H9 (cell line): ENCODE data around the gene SLC24A4. TPM values are rescaled to one million over a fixed set of nuclear protein-coding genes. Genes with fewer than 3 reads are reported as not detected.

Experiments used
- DNase-seq: peaks from one replicate; pipeline ENCODE4 v3.0.0-alpha.2; 2017
- H2AFZ ChIP-seq: one replicate; pipeline ENCODE4 v1.6.1; 2013; ENCODE audit warnings: mild to moderate bottlenecking, low read length, control low read depth, moderate library complexity
- H2AK5ac ChIP-seq: 2 replicates; pipeline ENCODE4 v1.6.1; 2013; ENCODE audit warnings: low read length, control low read depth, mixed read lengths; ENCODE audit not compliant: insufficient read length
- H2BK120ac ChIP-seq: one replicate; pipeline ENCODE4 v1.6.1; 2013; ENCODE audit warnings: low read depth, mild to moderate bottlenecking, low read length, control low read depth, inconsistent platforms; ENCODE audit not compliant: poor library complexity, severe bottlenecking
- H2BK12ac ChIP-seq: 2 replicates; pipeline ENCODE4 v1.6.1; 2013; ENCODE audit warnings: low read length, control low read depth, mixed read lengths, low read depth; ENCODE audit not compliant: insufficient read length
- H2BK15ac ChIP-seq: 2 replicates; pipeline ENCODE4 v1.6.1; 2013; ENCODE audit warnings: low read depth, low read length, control low read depth
- H2BK20ac ChIP-seq: one replicate; pipeline ENCODE4 v1.6.1; 2013; ENCODE audit warnings: low read depth, mild to moderate bottlenecking, low read length, control low read depth, inconsistent platforms; ENCODE audit not compliant: poor library complexity, severe bottlenecking
- H2BK5ac ChIP-seq: 2 replicates; pipeline ENCODE4 v1.6.1; 2013; ENCODE audit warnings: low read length, control low read depth, mixed read lengths; ENCODE audit not compliant: insufficient read length
- H3K14ac ChIP-seq: 2 replicates; pipeline ENCODE4 v1.6.1; 2013; ENCODE audit warnings: low read length, control low read depth; ENCODE audit not compliant: insufficient read depth
- H3K18ac ChIP-seq: 2 replicates; pipeline ENCODE4 v1.6.1; 2013; ENCODE audit warnings: low read depth, mild to moderate bottlenecking, mixed read lengths, low read length, control low read depth; ENCODE audit not compliant: insufficient read length
- H3K23ac ChIP-seq: 2 replicates; pipeline ENCODE4 v1.6.1; 2013; ENCODE audit warnings: low read length, control low read depth, mixed read lengths, low read depth; ENCODE audit not compliant: insufficient read length
- H3K23me2 ChIP-seq: 2 replicates; pipeline ENCODE4 v1.6.1; 2013; ENCODE audit warnings: low read depth, mild to moderate bottlenecking, mixed read lengths, low read length, control low read depth; ENCODE audit not compliant: insufficient read length, poor library complexity, severe bottlenecking
- H3K27ac ChIP-seq: 2 replicates; pipeline ENCODE4 v1.5.1; 2013; ENCODE audit warnings: low read length, control low read depth, mixed read lengths, low read depth; ENCODE audit not compliant: insufficient read length
- H3K27me3 ChIP-seq: 2 replicates; pipeline ENCODE4 v1.6.1; 2013; ENCODE audit warnings: low read length, control low read depth, inconsistent platforms; ENCODE audit not compliant: insufficient read depth
- H3K4ac ChIP-seq: 2 replicates; pipeline ENCODE4 v1.6.1; 2013; ENCODE audit warnings: low read depth, mild to moderate bottlenecking, control low read depth, inconsistent platforms, low read length, moderate library complexity
- H3K4me1 ChIP-seq: 2 replicates; pipeline ENCODE4 v1.6.1; 2013; ENCODE audit warnings: low read length, control low read depth, inconsistent platforms; ENCODE audit not compliant: insufficient read depth
- H3K4me2 ChIP-seq: 2 replicates; pipeline ENCODE4 v1.6.1; 2013; ENCODE audit warnings: low read length, control low read depth, mixed read lengths; ENCODE audit not compliant: insufficient read length, insufficient read depth
- H3K56ac ChIP-seq: 2 replicates; pipeline ENCODE4 v1.6.1; 2013; ENCODE audit warnings: low read depth, mild to moderate bottlenecking, mixed read lengths, low read length, control low read depth; ENCODE audit not compliant: insufficient read length
- H3K79me1 ChIP-seq: 2 replicates; pipeline ENCODE4 v1.6.1; 2013; ENCODE audit warnings: low read depth, mild to moderate bottlenecking, moderate library complexity, low read length, control low read depth, inconsistent platforms; ENCODE audit not compliant: insufficient read depth, poor library complexity, severe bottlenecking
- H3K79me2 ChIP-seq: 2 replicates; pipeline ENCODE4 v1.6.1; 2013; ENCODE audit warnings: low read length, control low read depth, inconsistent platforms; ENCODE audit not compliant: insufficient read depth
- H3K9ac ChIP-seq: 2 replicates; pipeline ENCODE4 v1.6.1; 2013; ENCODE audit warnings: low read length, control low read depth, mixed read lengths; ENCODE audit not compliant: insufficient read length; ENCODE audit errors: extremely low read depth
- H3K9me3 ChIP-seq: one replicate; pipeline ENCODE4 v1.6.1; 2013; ENCODE audit warnings: low read depth, low read length, inconsistent platforms; ENCODE audit not compliant: control insufficient read depth
- H3T11ph ChIP-seq: one replicate; pipeline ENCODE4 v1.6.1; 2013; ENCODE audit warnings: mild to moderate bottlenecking, low read length, control low read depth, inconsistent platforms
- H4K20me1 ChIP-seq: one replicate; pipeline ENCODE4 v1.6.1; 2013; ENCODE audit not compliant: control insufficient read depth, insufficient read length, insufficient read depth
- H4K5ac ChIP-seq: 2 replicates; pipeline ENCODE4 v1.6.1; 2013; ENCODE audit warnings: low read depth, mild to moderate bottlenecking, mixed read lengths, low read length, control low read depth; ENCODE audit not compliant: insufficient read length
- H4K8ac ChIP-seq: replicated peaks from 2 replicates; pipeline ENCODE4 v1.6.1; 2013; ENCODE audit warnings: low read length, control low read depth, mixed read lengths, low read depth; ENCODE audit not compliant: insufficient read length
- H4K91ac ChIP-seq: 2 replicates; pipeline ENCODE4 v1.6.1; 2013; ENCODE audit warnings: low read depth, mild to moderate bottlenecking, moderate library complexity, mixed read lengths, low read length, control low read depth; ENCODE audit not compliant: insufficient read length
- H3K27ac Mint-ChIP-seq, 3 experiments: 2 replicates in 2 of 3; 3 replicates in 1 of 3; pipeline ENCODE4 v1.8.0; 2020 to 2021; ENCODE audit warnings: mixed read lengths in 3 of 3, mild to moderate bottlenecking in 1 of 3, moderate library complexity in 1 of 3
- H3K27me3 Mint-ChIP-seq: 2 replicates; pipeline ENCODE4 v1.8.0; 2021; ENCODE audit warnings: low read depth, mild to moderate bottlenecking, moderate library complexity, mixed read lengths
- H3K36me3 Mint-ChIP-seq, 3 experiments: 2 replicates in 2 of 3; 3 replicates in 1 of 3; pipeline ENCODE4 v1.8.0; 2020 to 2021; ENCODE audit warnings: low read depth in 3 of 3, mixed read lengths in 3 of 3; ENCODE audit not compliant: insufficient read depth in 1 of 3
- H3K4me1 Mint-ChIP-seq, 2 experiments: 2 replicates each; pipeline ENCODE4 v1.8.0; 2020; ENCODE audit warnings: mixed read lengths in 2 of 2
- H3K4me3 Mint-ChIP-seq, 2 experiments: 2 replicates in 1 of 2; 3 replicates in 1 of 2; pipeline ENCODE4 v1.8.0; 2020 to 2021; ENCODE audit warnings: mild to moderate bottlenecking in 2 of 2, mixed read lengths in 2 of 2, moderate library complexity in 1 of 2
- H3K9me3 Mint-ChIP-seq, 2 experiments: 2 replicates in 1 of 2; 3 replicates in 1 of 2; pipeline ENCODE4 v1.8.0; 2020; ENCODE audit warnings: mild to moderate bottlenecking in 2 of 2, mixed read lengths in 2 of 2, moderate library complexity in 1 of 2
- WGBS: extraction: QIAGEN DNeasy Blood & Tissue Kit; methylation state at CpG from one replicate; pipeline ENCODE4 v1.1.7; 2013; ENCODE audit warnings: missing lambda C conversion rate, low lambda C conversion rate, mixed read lengths; ENCODE audit not compliant: insufficient read length; ENCODE audit errors: extremely low coverage; 5-methylcytosine and 5-hydroxymethylcytosine counted together
- total RNA-seq: library from RNA; stranded (reverse); gene quantifications from 2 replicates; pipeline ENCODE4 v1.2.1, GENCODE V29; 2021
- TF ChIP-seq, protein P1 (sequence below): fragments of 200-600 bp; sonication (generic); conservative IDR thresholded peaks from 3 replicates; pipeline ENCODE4 v1.8.0; 2021; ENCODE audit warnings: antibody characterized with exemption, mild to moderate bottlenecking

SLC24A4 gene
- total RNA-seq, 1 experiment from 2014 or later: 0.24 TPM

DNA sequence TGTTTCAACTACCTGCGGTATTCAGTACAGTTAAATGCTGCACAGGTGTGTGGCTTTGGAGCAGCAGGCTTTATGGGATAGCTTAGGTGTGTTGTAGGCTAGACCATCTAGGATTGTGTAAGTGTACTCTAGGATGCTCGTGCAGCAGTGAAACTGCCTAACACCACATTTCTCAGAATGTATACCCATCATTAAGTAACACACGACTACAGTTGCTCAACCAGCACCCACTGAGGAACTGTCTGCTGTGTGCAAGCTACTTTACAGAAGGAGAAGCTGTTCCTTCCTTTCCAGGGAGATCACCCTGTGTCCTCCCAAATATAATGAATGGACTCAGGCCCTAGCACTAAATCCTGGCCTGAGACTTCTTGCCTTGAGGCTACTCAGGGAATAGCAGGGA lies 94.8 kb downstream of the SLC24A4 start:
- Histone ChIP-seq H3K23me2 (no peaks in the 10 kb centered on the region), H2BK12ac (no peak overlapping the region), H2AFZ (no peak overlapping the region), H3T11ph (no peak overlapping the region), H2BK5ac (no peak overlapping the region), H2BK20ac (no peak overlapping the region), H3K18ac (no peak overlapping the region), H3K79me1 (no peaks in the 10 kb centered on the region), H3K4me2 (no peak overlapping the region), H2BK120ac (no peak overlapping the region), H4K91ac (no peak overlapping the region), H2AK5ac (no peak overlapping the region), H2BK15ac (no peak overlapping the region), H3K4ac (no peak overlapping the region), H3K27me3 (no peaks in the 10 kb centered on the region), H3K56ac (no peak overlapping the region), H4K20me1 (no peaks in the 10 kb centered on the region), H3K9me3 (no peaks in the 10 kb centered on the region), H4K8ac (no peak overlapping the region), H3K4me1 (no peaks in the 10 kb centered on the region), H3K9ac (no peak overlapping the region), H3K23ac (no peak overlapping the region), H4K5ac (no peak overlapping the region), H3K27ac (no peak overlapping the region), H3K14ac (no peak overlapping the region), H3K79me2 (no peaks in the 10 kb centered on the region)
- Mint-ChIP-seq H3K36me3 (no peaks in the 10 kb centered on the region), H3K4me1 (no peaks in the 10 kb centered on the region), H3K9me3 (peaks cover 0 to 5% of the 10 kb centered on the region in 2 experiments; a peak in 2 of 5 replicates), H3K27me3 (no peaks in the 10 kb centered on the region; the same call in 1 of the 2 replicates), H3K27ac (no peak overlapping the region), H3K4me3 (no peak overlapping the region)
- WGBS: no CpG with 5 or more reads among the region's 3 CpGs
- no peak for DNase-seq
- TF ChIP-seq, protein P1, sequence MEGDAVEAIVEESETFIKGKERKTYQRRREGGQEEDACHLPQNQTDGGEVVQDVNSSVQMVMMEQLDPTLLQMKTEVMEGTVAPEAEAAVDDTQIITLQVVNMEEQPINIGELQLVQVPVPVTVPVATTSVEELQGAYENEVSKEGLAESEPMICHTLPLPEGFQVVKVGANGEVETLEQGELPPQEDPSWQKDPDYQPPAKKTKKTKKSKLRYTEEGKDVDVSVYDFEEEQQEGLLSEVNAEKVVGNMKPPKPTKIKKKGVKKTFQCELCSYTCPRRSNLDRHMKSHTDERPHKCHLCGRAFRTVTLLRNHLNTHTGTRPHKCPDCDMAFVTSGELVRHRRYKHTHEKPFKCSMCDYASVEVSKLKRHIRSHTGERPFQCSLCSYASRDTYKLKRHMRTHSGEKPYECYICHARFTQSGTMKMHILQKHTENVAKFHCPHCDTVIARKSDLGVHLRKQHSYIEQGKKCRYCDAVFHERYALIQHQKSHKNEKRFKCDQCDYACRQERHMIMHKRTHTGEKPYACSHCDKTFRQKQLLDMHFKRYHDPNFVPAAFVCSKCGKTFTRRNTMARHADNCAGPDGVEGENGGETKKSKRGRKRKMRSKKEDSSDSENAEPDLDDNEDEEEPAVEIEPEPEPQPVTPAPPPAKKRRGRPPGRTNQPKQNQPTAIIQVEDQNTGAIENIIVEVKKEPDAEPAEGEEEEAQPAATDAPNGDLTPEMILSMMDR: no peak
